Stomach (tissue), 4 donors: ENCODE data around the gene LMCD1.

Experiments
- CTCF ChIP-seq, 7 experiments: fragments of 450-650 bp in 4 of 7; fragments of 200-600 bp in 3 of 7; sonication (generic) in 3 of 7; IDR thresholded peaks; one replicate each; pipeline ENCODE4 v1.5.1; 2016 to 2019; ENCODE audit warnings: antibody characterized with exemption in 7 of 7, control low read depth in 2 of 7, mild to moderate bottlenecking in 1 of 7
- POLR2A ChIP-seq, 4 donors: fragments of 450-650 bp; IDR thresholded peaks; one replicate each; pipeline ENCODE4 v1.6.1; 2016; ENCODE audit warnings: antibody characterized with exemption in 4 of 4, control low read depth in 2 of 4, mild to moderate bottlenecking in 1 of 4, moderate library complexity in 1 of 4
- POLR2AphosphoS5 ChIP-seq, 3 donors: sonication (generic); formaldehyde crosslinking; IDR thresholded peaks; one replicate each; pipeline ENCODE4 v1.6.1; 2016; ENCODE audit warnings: antibody characterized with exemption in 3 of 3

GRCh38 chr3:8584661-8585060 is 83.0 kb downstream of the LMCD1 start:
- no peak for TF ChIP-seq POLR2A (IDR thresholded peaks at IDR 0.05)
- TF ChIP-seq CTCF (IDR thresholded peaks at IDR 0.05), result no peak
- no peak for TF ChIP-seq POLR2AphosphoS5 (IDR thresholded peaks at IDR 0.05)
